Measurements from ENCODE around the gene RARRES1. TPM values are rescaled to one million over a fixed set of nuclear protein-coding genes. Genes with fewer than 3 reads are reported as not detected.

RARRES1 gene
- total and polyA plus RNA-seq, 2 experiments from 2014 or later, result 36.9 to 73.1 TPM

DNA sequence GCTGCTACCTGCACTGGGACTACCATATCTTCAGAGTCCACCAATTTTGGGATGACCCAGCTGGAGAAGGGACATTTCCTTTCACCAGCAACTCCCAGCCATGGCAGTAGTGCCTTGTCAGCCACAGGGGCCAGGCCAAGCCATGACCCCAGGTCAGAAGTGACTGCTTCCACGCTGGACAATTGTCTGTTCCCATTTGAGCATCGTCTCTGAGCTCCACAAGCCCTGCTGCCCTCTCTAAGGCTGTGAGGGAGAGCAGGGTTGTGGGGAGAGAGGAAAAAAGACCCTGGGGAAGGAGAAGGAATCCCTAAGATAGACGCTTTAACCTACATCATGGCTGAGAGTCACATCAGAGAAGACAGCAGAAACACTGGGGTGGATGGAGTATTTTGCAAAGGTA lies 7.4 kb upstream of the RARRES1 start:
- H2AFZ ChIP-seq, result no peak overlapping the region
- no peaks in the 10 kb centered on the region for H3K9me2 ChIP-seq (replicated peaks; ENCODE audit: insufficient read depth)
- H4K20me1 ChIP-seq (ENCODE audit: insufficient read depth, poor library complexity, severe bottlenecking), result no peaks in the 10 kb centered on the region
- H3K4me3 ChIP-seq, result no peak overlapping the region
- no peak for DNase-seq (ENCODE audit: low spot score)
- H3K36me3 ChIP-seq (replicated peaks; ENCODE audit: insufficient read depth, low read depth), result no peaks in the 10 kb centered on the region
- H3K79me2 ChIP-seq, result no peaks in the 10 kb centered on the region
- 98% methylated on average over 3 of the region's 3 CpGs for WGBS (ENCODE audit: low lambda C conversion rate, missing lambda C conversion rate)
- TF ChIP-seq EZH2phosphoT487 (IDR thresholded peaks at IDR 0.05; ENCODE audit: low read depth, severe bottlenecking, unreplicated experiment), result no peak
- TF ChIP-seq EZH2 (IDR thresholded peaks at IDR 0.05; ENCODE audit: borderline replicate concordance), result no peak
- TF ChIP-seq, protein P1, sequence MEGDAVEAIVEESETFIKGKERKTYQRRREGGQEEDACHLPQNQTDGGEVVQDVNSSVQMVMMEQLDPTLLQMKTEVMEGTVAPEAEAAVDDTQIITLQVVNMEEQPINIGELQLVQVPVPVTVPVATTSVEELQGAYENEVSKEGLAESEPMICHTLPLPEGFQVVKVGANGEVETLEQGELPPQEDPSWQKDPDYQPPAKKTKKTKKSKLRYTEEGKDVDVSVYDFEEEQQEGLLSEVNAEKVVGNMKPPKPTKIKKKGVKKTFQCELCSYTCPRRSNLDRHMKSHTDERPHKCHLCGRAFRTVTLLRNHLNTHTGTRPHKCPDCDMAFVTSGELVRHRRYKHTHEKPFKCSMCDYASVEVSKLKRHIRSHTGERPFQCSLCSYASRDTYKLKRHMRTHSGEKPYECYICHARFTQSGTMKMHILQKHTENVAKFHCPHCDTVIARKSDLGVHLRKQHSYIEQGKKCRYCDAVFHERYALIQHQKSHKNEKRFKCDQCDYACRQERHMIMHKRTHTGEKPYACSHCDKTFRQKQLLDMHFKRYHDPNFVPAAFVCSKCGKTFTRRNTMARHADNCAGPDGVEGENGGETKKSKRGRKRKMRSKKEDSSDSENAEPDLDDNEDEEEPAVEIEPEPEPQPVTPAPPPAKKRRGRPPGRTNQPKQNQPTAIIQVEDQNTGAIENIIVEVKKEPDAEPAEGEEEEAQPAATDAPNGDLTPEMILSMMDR (IDR thresholded peaks at IDR 0.05; ENCODE audit: poor library complexity), result no peak
- H3K27me3 ChIP-seq, result no peaks in the 10 kb centered on the region
- no peak overlapping the region for H3K27ac ChIP-seq
- no peaks in the 10 kb centered on the region for H3K9me3 ChIP-seq (ENCODE audit: low read depth)
- H3K4me1 ChIP-seq (ENCODE audit: insufficient read depth), result no peaks in the 10 kb centered on the region
- H3K4me2 ChIP-seq, result no peak overlapping the region

DNA sequence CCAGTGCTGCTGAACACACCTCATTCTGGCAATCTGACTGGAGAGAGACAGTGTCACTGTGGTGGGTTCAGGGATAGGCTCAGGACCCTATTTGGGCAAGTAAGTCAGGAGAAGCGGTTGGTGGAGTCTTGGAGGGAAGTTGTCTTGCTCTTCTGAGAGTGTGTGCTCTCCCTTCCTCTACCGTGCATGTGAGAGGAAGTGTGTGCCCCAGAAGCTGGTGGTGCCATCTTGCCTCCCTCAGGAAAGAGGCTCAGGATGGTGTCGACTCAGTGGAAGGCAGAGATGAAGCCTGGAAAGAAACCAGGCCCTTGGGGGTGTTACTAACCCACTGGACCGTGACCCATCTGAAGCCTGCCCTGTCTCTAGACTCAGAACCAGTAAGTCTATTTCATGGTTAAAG lies 6.8 kb upstream of the RARRES1 start:
- no peaks in the 10 kb centered on the region for H3K27me3 ChIP-seq
- H4K20me1 ChIP-seq (ENCODE audit: insufficient read depth, poor library complexity, severe bottlenecking), result no peaks in the 10 kb centered on the region
- WGBS (ENCODE audit: low lambda C conversion rate, missing lambda C conversion rate), result 95% methylated on average over 4 of the region's 4 CpGs
- H3K9me2 ChIP-seq (replicated peaks; ENCODE audit: insufficient read depth), result no peaks in the 10 kb centered on the region
- no peak overlapping the region for H3K4me2 ChIP-seq
- TF ChIP-seq, protein P1 (IDR thresholded peaks at IDR 0.05; ENCODE audit: poor library complexity), result no peak
- no peak for TF ChIP-seq EZH2phosphoT487 (IDR thresholded peaks at IDR 0.05; ENCODE audit: low read depth, severe bottlenecking, unreplicated experiment)
- TF ChIP-seq EZH2 (IDR thresholded peaks at IDR 0.05; ENCODE audit: borderline replicate concordance), result no peak
- H3K4me3 ChIP-seq, result no peak overlapping the region
- no peak overlapping the region for H2AFZ ChIP-seq
- H3K9me3 ChIP-seq (ENCODE audit: low read depth), result no peaks in the 10 kb centered on the region
- DNase-seq (ENCODE audit: low spot score), result no peak
- no peak overlapping the region for H3K27ac ChIP-seq
- H3K4me1 ChIP-seq (ENCODE audit: insufficient read depth), result no peaks in the 10 kb centered on the region
- no peaks in the 10 kb centered on the region for H3K79me2 ChIP-seq
- no peaks in the 10 kb centered on the region for H3K36me3 ChIP-seq (replicated peaks; ENCODE audit: insufficient read depth, low read depth)

DNA sequence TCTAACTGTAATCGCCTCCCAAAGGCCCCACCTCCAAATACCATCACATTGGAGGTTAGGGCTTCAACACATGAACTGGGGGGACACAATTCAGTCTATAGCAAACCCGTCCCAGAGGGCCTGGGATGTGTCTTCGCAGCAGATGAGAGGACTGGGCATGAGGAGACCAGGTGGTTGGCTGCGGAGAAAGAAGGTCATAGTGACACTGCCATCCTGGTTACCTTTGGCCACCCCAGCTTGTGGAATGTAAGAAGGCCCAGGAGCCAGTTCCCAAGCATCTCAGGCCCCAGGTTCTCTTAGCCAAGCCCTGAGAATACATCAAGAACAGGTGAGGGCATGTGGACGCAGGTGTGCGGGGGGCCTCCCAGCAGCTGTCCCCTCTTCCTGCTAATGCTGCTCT lies 6.4 kb upstream of the RARRES1 start:
- H3K4me1 ChIP-seq (ENCODE audit: insufficient read depth), result no peaks in the 10 kb centered on the region
- no peaks in the 10 kb centered on the region for H3K27me3 ChIP-seq
- H4K20me1 ChIP-seq (ENCODE audit: insufficient read depth, poor library complexity, severe bottlenecking), result no peaks in the 10 kb centered on the region
- no peak overlapping the region for H3K4me2 ChIP-seq
- H3K79me2 ChIP-seq, result no peaks in the 10 kb centered on the region
- no peak overlapping the region for H3K4me3 ChIP-seq
- no peaks in the 10 kb centered on the region for H3K36me3 ChIP-seq (replicated peaks; ENCODE audit: insufficient read depth, low read depth)
- DNase-seq (ENCODE audit: low spot score), result no peak
- no peak overlapping the region for H2AFZ ChIP-seq
- no peak for TF ChIP-seq EZH2phosphoT487 (IDR thresholded peaks at IDR 0.05; ENCODE audit: low read depth, severe bottlenecking, unreplicated experiment)
- TF ChIP-seq, protein P1 (IDR thresholded peaks at IDR 0.05; ENCODE audit: poor library complexity), result no peak
- no peak for TF ChIP-seq EZH2 (IDR thresholded peaks at IDR 0.05; ENCODE audit: borderline replicate concordance)
- H3K9me3 ChIP-seq (ENCODE audit: low read depth), result no peaks in the 10 kb centered on the region
- H3K9me2 ChIP-seq (replicated peaks; ENCODE audit: insufficient read depth), result no peaks in the 10 kb centered on the region
- WGBS (ENCODE audit: low lambda C conversion rate, missing lambda C conversion rate), result 98% methylated on average over 6 of the region's 6 CpGs
- H3K27ac ChIP-seq, result no peak overlapping the region

Measured in hepatocyte (in vitro differentiated cells).